ENCODE data around the gene RUFY2.

RUFY2 gene

GRCh38 chr10:68406111-68406814 is 814 bp downstream of the RUFY2 start:
- H3K4me3 ChIP-seq (ENCODE audit: low read length) = peak overlapping the region; percentile 93
- H2AFZ ChIP-seq (ENCODE audit: low read depth, low read length) = peak overlapping the region; percentile 72
- peaks cover 10% of the 10 kb centered on the region; the same call in 1 of the 2 replicates for H4K20me1 ChIP-seq (ENCODE audit: insufficient read depth, low read length)
- H3K27me3 ChIP-seq (ENCODE audit: low read depth, low read length) = no peaks in the 10 kb centered on the region
- H3K9me3 ChIP-seq (ENCODE audit: insufficient read depth, low read length) = no peaks in the 10 kb centered on the region
- peaks cover 7% of the 10 kb centered on the region; the same call in 1 of the 2 replicates for H3K4me1 ChIP-seq (ENCODE audit: low read length)
- peak overlapping the region; percentile 82 for H3K9ac ChIP-seq (ENCODE audit: low read length)
- peak overlapping the region; percentile 78 for H3K4me2 ChIP-seq (ENCODE audit: low read length)
- H3K27ac ChIP-seq (ENCODE audit: low read length) = peak overlapping the region; percentile 40; the same call in 1 of the 2 replicates
- H3K79me2 ChIP-seq (ENCODE audit: low read length) = peaks cover 24% of the 10 kb centered on the region
- H3K36me3 ChIP-seq (replicated peaks; ENCODE audit: low read depth, low read length) = no peaks in the 10 kb centered on the region
- TF ChIP-seq EZH2phosphoT487 (IDR thresholded peaks at IDR 0.05; ENCODE audit: low read depth) (no peak), CTCF (IDR thresholded peaks at IDR 0.05; ENCODE audit: low read depth, low read length) (no peak)

DNA sequence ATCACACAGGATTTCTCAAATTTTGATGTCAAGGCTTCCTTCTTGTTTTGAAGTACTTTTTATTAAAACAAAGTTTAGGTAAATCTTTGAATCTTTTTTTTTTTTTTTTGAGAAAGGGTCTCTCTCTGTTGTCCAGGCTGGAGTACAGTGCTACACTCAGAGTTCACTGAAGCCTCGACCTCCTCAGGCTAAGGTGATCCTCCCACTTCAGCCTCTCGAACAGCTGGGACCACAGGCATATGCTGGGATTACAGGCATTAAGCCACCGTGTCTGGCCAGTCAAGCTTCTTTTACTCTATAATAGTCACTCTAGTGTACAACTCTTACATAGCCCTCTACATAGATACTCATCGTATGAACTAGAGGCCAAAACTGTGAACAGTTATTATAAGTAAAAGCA is 3.4 kb downstream of the RUFY2 start:
- H3K27ac ChIP-seq (ENCODE audit: low read length) = no peak overlapping the region
- no peaks in the 10 kb centered on the region for H3K9me3 ChIP-seq (ENCODE audit: insufficient read depth, low read length)
- H3K4me2 ChIP-seq (ENCODE audit: low read length) = no peak overlapping the region
- H4K20me1 ChIP-seq (ENCODE audit: insufficient read depth, low read length) = peaks cover 10% of the 10 kb centered on the region; the same call in 1 of the 2 replicates
- peaks cover 24% of the 10 kb centered on the region for H3K79me2 ChIP-seq (ENCODE audit: low read length)
- H3K9ac ChIP-seq (ENCODE audit: low read length) = no peak overlapping the region
- peaks cover 7% of the 10 kb centered on the region; the same call in 1 of the 2 replicates for H3K4me1 ChIP-seq (ENCODE audit: low read length)
- H2AFZ ChIP-seq (ENCODE audit: low read depth, low read length) = no peak overlapping the region
- H3K27me3 ChIP-seq (ENCODE audit: low read depth, low read length) = no peaks in the 10 kb centered on the region
- TF ChIP-seq EZH2phosphoT487 (IDR thresholded peaks at IDR 0.05; ENCODE audit: low read depth) (no peak), CTCF (IDR thresholded peaks at IDR 0.05; ENCODE audit: low read depth, low read length) (no peak)
- peaks cover 2% of the 10 kb centered on the region for H3K36me3 ChIP-seq (replicated peaks; ENCODE audit: low read depth, low read length)
- H3K4me3 ChIP-seq (ENCODE audit: low read length) = no peak overlapping the region

GRCh38 chr10:68402276-68402675 is 4.8 kb downstream of the RUFY2 start:
- no peak overlapping the region for H3K27ac ChIP-seq (ENCODE audit: low read length)
- H3K4me2 ChIP-seq (ENCODE audit: low read length) = no peak overlapping the region
- peaks cover 24% of the 10 kb centered on the region for H3K79me2 ChIP-seq (ENCODE audit: low read length)

More at GRCh38 chr10:68402276-68402675, 4.8 kb downstream of the RUFY2 start:
- TF ChIP-seq CTCF (IDR thresholded peaks at IDR 0.05; ENCODE audit: low read depth, low read length) (no peak), EZH2phosphoT487 (IDR thresholded peaks at IDR 0.05; ENCODE audit: low read depth) (no peak)
- peaks cover 7% of the 10 kb centered on the region; the same call in 1 of the 2 replicates for H3K4me1 ChIP-seq (ENCODE audit: low read length)
- H3K9ac ChIP-seq (ENCODE audit: low read length) = no peak overlapping the region
- H3K36me3 ChIP-seq (replicated peaks; ENCODE audit: low read depth, low read length) = peaks cover 2% of the 10 kb centered on the region
- H3K9me3 ChIP-seq (ENCODE audit: insufficient read depth, low read length) = no peaks in the 10 kb centered on the region
- no peak overlapping the region for H2AFZ ChIP-seq (ENCODE audit: low read depth, low read length)
- no peak overlapping the region for H3K4me3 ChIP-seq (ENCODE audit: low read length)
- no peaks in the 10 kb centered on the region for H3K27me3 ChIP-seq (ENCODE audit: low read depth, low read length)
- H4K20me1 ChIP-seq (ENCODE audit: insufficient read depth, low read length) = peaks cover 10% of the 10 kb centered on the region; the same call in 1 of the 2 replicates
